ENCODE data around the gene TBC1D22A.
"Not testable (repeated sequence)": the region's sequence is repeated elsewhere in the genome, so short reads cannot be mapped to it uniquely, and the experiment has no call there.

TBC1D22A gene

DNA sequence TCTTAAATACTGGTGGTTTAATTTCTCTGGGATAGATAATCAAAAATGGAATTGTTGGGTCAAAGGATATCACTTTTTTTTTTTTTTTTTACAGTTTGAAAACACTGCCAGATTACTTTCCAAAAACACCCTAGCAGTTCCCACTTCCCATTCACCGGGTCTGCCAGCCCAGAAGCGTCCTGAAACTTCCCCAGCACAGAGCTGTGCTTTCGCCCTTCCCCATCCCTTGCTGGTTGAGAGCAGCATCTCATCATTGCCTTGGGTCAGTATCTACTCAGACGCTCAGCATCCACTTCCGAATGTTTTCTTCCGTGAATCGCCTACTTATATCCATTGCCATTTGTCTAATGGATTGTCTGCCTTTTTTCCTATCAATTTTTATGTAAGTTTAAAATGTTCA is 29.9 kb upstream of the TBC1D22A start:
- ATAC-seq, result no peak
- Mint-ChIP-seq H3K4me1 (peaks cover 70% of the 10 kb centered on the region), H3K4me3 (no peak overlapping the region), H3K36me3 (ENCODE audit: low read depth) (peaks cover 16% of the 10 kb centered on the region), H3K27ac (peak overlapping the region; percentile 64), H3K9me3 (no peaks in the 10 kb centered on the region), H3K27me3 (no peaks in the 10 kb centered on the region)
- DNase-seq, result no peak

DNA sequence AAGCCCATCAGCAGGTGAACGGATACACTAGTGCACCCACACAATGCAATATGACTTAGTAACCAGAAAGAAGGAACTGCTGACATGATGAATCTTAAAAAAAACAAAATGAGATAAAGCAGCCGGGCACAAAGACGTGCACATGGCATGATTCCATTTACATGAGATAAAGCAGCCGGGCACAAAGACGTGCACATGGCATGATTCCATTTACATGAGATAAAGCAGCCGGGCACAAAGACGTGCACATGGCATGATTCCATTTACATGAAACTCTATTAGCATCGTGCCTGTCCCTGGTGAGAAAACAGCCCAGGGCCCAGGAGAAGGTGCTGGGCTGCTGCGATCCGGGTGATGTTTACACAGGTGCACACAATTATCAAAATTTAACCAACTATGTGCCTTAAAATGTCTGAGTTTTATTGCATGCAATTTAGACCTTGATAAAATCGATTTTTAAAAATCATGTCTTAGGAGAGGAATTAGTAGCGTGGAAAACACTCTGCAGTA is 28.2 kb upstream of the TBC1D22A start:
- peaks cover 68% of the 10 kb centered on the region for H3K4me1 Mint-ChIP-seq
- H3K27me3 Mint-ChIP-seq, H3K9me3 Mint-ChIP-seq, DNase-seq, ATAC-seq: not testable (repeated sequence)
- H3K36me3 Mint-ChIP-seq (ENCODE audit: low read depth), result peaks cover 16% of the 10 kb centered on the region
- peak overlapping the region; percentile 98 for H3K4me3 Mint-ChIP-seq
- peak overlapping the region; percentile 98 for H3K27ac Mint-ChIP-seq

DNA sequence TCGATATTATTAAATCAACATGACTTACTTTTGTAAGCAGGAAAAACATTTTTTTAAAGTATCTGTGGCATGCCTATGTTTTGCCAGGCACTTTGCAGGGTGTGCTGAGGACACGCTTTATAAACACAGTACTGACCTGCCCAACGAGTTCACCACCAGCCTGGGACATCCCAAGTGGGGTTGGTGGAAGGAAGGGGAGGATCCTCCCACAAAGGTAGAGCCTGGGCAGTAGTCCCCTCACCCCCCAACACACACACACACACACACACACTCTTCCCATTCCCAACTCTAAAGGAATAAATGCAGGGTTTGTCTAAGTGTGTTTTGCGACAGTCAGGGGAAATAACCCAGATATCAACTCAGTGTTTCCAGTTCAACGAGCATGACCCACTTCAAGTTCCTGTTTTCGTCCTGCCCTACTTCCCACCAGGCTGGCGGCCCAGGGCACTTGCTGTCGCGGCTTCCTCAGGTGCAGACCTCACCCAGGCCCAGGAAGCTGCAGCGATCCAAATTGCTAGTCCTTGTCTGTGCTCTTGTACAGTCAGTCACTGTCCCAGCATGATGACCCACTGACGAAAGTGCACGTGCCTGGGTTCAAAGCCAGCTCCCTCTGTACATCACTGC is 27.5 kb upstream of the TBC1D22A start:
- Mint-ChIP-seq H3K4me3 (peak overlapping the region; percentile 98), H3K27me3 (no peaks in the 10 kb centered on the region), H3K27ac (peak overlapping the region; percentile 98), H3K4me1 (peaks cover 68% of the 10 kb centered on the region), H3K9me3 (no peaks in the 10 kb centered on the region), H3K36me3 (ENCODE audit: low read depth) (peaks cover 13% of the 10 kb centered on the region)
- ATAC-seq (peak; percentile 8), DNase-seq (peak; percentile 65)

DNA sequence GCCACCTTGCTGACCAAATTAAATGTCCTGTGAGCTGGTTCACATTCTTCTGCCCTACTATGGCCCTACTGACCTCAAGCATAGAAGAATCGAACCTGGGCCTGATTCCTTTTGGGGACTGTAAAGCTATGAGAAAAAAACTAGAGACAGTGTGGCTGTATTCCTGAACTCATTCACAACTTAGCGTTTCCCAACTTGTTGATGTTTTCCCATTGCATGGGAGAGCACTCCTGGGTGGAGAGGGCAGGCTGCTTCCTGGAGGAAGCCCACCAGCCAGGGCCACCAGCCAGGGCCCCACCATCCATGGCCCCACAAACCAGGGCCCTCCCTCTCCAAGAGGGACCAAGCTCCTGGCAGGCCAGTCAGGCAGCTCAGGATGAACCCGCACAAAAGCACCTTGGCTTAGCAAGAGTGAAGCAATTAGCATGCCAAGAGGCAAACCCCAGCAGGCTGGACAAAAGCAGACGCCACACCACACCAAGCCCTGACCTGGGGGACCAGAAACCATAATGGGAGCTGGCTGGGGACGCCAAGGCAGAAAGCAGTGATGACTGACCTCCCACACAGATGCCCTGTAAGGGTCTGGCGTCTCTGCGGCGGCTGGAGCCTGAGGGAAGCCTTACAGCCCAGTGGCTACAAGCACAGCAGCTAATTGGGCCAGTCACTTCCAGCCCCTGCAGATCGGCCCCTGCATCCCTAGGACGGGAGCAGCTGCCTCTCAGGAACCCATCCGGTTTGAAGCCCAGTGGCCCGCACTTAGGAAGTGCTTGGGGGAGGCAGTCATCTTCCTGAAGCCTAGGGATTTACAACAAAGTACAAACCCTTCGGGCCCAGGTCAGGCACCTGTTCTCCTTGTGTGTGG is 26.5 kb upstream of the TBC1D22A start:
- Mint-ChIP-seq H3K27ac (peak overlapping the region; percentile 98), H3K27me3 (no peaks in the 10 kb centered on the region), H3K4me3 (peak overlapping the region; percentile 98), H3K4me1 (peaks cover 63% of the 10 kb centered on the region), H3K36me3 (ENCODE audit: low read depth) (peaks cover 9% of the 10 kb centered on the region), H3K9me3 (no peaks in the 10 kb centered on the region)
- DNase-seq (no peak), ATAC-seq (no peak)

DNA sequence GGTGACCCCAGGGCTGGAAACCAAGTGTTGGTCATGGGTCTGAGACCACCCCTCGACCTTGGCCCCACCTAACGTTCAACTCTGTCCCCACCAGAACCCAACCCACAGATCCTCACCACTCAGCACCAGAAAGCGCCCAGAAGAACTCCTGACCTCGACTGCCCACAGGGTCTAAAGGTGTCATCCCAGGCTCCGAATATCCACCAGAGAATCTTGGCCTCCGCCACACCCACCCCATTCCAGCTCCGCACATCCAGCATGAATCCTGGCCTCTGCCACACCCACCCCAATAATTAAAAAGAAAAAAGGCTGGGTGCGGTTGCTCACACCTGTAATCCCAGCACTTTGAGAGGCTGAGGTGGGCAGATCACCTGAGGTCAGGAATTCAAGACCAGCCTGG is 25.7 kb upstream of the TBC1D22A start:
- DNase-seq (no peak), ATAC-seq (no peak)
- H3K27ac Mint-ChIP-seq, result peak overlapping the region; percentile 98
- H3K4me1 Mint-ChIP-seq, result peaks cover 56% of the 10 kb centered on the region
- H3K36me3 Mint-ChIP-seq (ENCODE audit: low read depth), result peaks cover 7% of the 10 kb centered on the region
- peak overlapping the region; percentile 98 for H3K4me3 Mint-ChIP-seq
- H3K27me3 Mint-ChIP-seq, result no peaks in the 10 kb centered on the region
- no peaks in the 10 kb centered on the region for H3K9me3 Mint-ChIP-seq

DNA sequence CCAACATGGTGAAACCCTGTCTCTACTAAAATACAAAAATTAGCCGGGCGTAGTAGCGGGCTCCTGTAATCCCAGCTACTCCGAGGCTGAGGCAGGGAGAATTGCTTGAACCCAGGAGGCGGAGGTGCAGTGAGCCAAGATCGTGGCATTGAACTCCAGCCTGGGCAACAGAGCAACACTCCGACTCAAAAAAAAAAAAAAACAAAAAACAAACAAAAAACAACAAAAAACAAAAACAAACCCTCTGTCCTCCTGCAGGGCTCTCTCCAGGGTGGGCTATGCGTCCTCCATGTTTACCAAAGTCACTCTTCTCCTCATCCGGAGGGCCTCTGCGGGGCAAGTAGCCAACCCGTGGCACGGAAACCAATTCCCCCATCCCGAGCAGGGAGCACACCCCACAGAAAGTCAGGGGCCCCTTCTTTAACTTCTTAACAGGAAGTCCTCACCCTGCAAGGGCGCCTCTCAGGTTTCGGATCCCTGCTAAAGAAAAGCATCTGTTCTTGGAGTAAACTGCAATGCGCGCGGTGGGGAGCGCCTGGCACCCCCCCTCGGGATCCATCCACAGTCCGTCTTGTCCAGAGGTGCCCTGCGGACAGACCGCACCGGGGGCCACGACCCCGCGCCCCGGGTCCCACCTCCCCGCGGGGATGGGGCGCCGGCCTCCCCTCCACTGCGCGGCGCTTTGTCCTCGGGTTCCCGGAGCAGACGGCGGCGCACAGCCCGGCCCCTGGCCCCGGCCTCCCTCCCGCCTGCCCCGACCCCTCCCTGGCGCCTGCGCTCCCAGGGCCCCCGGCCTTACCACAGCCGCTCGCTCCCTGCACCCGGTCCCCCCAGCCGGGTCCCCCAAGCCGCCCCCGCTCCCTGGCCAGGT is 25.1 kb upstream of the TBC1D22A start:
- ATAC-seq (peak; percentile 25), DNase-seq (peak; percentile 58)
- H3K27ac Mint-ChIP-seq, result peak overlapping the region; percentile 98
- H3K4me3 Mint-ChIP-seq, result peak overlapping the region; percentile 98
- H3K36me3 Mint-ChIP-seq (ENCODE audit: low read depth), result peaks cover 4% of the 10 kb centered on the region
- no peaks in the 10 kb centered on the region for H3K9me3 Mint-ChIP-seq
- H3K27me3 Mint-ChIP-seq, result no peaks in the 10 kb centered on the region
- peaks cover 51% of the 10 kb centered on the region for H3K4me1 Mint-ChIP-seq

DNA sequence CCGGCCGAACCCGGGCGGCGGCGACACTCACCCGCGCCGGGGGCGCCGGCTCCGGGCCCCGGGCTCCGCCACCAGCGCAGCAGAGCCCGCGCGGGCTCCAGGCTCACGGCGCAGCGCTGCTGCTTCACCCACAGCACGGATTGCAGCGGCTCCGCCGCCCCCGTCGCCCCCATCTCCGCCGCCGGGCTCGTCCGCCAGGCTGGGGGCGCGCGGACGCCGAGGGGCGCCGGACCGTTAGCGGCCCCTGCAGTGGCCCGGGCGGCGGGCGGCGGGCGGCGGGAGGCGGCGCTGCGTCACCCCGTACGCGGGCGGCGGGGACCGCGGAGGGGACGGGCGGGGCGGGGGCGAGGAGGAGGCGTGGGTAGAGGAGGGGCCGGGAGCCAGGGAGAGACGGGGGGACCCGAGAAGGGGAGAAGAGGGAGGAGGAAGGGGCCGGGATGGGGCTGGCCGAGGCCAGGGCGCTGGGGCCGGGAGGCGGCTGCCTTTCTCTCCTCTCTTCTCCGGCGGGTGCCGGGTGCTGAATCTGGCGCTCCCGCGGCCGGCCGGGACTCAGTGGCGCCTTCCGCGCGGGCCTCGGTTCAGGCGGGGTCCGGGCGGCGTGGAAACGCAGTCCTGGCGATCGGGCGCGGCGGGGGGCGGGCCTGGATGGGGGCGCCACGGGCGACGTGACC is 24.3 kb upstream of the TBC1D22A start, which contains the start of gene CERK:
CERK (minus strand) TSS at position 277 of the 671 bp plus-strand sequence; CDS start at position 173, 104 bp downstream.
- ATAC-seq, result peak; percentile 13
- peak within 1 kb of the TSS; percentile 98 for H3K27ac Mint-ChIP-seq

DNA sequence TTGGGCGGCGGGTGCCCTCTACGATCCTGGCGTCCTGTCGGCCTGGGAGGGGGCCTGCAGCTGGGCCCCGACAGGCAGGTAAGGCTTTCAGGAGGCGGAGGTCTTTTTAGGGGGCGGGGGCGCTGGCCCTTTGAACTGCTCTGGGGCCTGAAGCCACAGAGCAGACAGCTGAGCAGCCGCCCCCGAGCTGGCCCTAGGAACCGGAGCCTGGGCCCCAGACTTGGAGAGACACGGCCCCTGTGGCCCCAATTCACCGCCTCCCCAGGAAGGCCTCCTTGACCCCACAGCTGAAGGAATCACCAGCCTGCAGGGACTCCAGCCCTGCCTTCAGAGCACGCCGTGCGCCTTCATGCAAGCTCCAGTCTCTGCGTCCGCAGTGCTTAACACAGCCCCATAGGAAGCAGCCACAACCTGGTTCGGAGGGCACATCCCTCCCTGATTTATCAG is 23.8 kb upstream of the TBC1D22A start:
- Mint-ChIP-seq H3K27me3 (no peaks in the 10 kb centered on the region), H3K4me3 (peak overlapping the region; percentile 82), H3K4me1 (peaks cover 43% of the 10 kb centered on the region), H3K9me3 (no peaks in the 10 kb centered on the region), H3K27ac (peak overlapping the region; percentile 75), H3K36me3 (ENCODE audit: low read depth) (peaks cover 4% of the 10 kb centered on the region)
- ATAC-seq (peak; percentile 8), DNase-seq (no peak)

More for the DNA sequence above, 24.3 kb upstream of the TBC1D22A start, which contains the start of gene CERK:
- DNase-seq, result peak; percentile 61
- Mint-ChIP-seq H3K9me3 (no peaks in the 10 kb centered on the region), H3K4me3 (peak within 1 kb of the TSS; percentile 98), H3K27me3 (no peaks in the 10 kb centered on the region), H3K36me3 (ENCODE audit: low read depth) (peaks cover 4% of the 10 kb centered on the region), H3K4me1 (peaks cover 45% of the 10 kb centered on the region)

DNA sequence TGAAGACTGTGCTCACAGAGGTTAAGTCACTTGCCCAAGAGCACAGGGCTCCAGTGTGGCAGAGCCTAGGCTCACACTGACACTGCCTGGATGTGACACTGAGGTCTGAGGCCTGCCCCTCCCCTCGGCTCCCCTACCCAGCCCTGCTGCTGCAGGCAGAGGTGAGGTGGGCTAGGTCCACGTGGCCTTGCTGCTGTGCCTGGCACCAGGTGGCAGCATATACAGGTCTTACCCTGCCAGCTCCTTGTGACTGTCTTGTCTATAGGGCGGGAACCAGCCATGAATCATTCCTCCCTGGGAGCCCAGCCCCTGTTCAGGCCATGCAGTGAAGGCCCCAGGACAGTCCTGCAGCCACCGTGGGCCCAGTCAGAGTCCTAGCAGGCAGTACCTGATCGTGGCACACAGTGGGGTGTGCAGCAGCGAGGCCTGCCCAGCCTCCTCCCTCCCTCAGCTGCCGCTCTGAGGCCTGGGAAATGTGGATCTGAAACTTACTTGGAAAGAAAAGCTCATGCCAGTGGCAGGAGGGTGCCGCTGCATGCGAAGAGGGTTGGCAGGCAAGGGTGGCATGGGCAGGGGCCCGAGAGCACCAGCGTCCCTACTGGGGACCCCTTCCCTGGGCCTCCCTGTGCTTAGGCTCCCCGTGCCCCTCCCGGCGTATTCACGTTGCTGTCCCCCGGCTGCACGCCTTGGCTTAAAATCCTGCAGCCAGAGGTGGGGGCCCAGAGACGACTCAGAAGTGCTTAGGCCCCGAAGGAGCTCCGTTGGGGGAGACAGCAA is 23.2 kb upstream of the TBC1D22A start:
- Mint-ChIP-seq H3K27ac (peak overlapping the region; percentile 75), H3K36me3 (ENCODE audit: low read depth) (peaks cover 4% of the 10 kb centered on the region), H3K4me3 (peak overlapping the region; percentile 82), H3K9me3 (no peaks in the 10 kb centered on the region), H3K4me1 (peaks cover 39% of the 10 kb centered on the region), H3K27me3 (no peaks in the 10 kb centered on the region)
- peak; percentile 80 for ATAC-seq
- peak; percentile 69 for DNase-seq

DNA sequence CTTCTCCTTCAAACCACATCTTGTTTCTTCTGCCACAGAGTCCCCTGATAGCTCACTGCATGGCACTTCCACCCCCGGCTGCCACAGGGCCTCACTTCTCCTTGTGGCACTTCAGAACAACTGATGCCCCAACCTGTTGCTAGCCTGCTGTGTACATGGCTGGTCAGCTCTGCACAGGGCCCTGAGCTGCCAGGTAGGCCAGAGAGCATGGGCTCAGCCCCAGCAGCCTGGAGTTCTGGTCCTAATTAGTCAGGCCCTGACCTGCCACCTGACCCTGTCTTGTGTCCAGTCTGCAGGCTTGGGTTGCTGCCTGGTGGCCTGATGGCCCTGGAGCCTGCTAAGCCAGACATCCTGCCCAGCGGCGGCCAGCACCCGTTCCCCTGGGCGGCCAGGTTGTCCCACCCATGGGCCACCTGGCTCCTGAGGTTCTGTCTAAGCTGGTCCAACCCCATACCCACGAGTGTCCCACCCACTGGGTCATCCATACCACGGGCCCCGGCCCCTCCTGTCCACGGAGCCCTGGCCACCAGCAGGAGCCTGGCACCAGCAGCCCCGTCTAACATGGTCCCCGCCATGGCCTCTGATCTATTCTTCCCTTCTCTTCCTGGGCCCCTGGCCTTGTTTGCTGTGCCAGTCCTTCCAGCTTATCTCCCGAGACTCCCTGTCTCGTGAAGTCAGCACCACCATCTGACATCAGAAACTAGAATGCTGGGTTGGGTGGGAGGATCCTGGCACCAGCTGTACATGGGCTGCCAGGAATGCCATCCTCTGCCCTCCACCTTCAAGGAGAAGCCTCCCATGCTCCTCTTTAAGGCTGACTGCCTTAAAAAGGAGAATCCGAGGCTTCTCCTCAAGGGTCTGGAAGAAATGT is 21.3 kb upstream of the TBC1D22A start:
- ATAC-seq, result no peak
- H3K27ac Mint-ChIP-seq, result no peak overlapping the region
- peaks cover 2% of the 10 kb centered on the region for H3K36me3 Mint-ChIP-seq (ENCODE audit: low read depth)
- no peaks in the 10 kb centered on the region for H3K27me3 Mint-ChIP-seq
- peaks cover 21% of the 10 kb centered on the region for H3K4me1 Mint-ChIP-seq
- no peak for DNase-seq
- H3K4me3 Mint-ChIP-seq, result no peak overlapping the region
- no peaks in the 10 kb centered on the region for H3K9me3 Mint-ChIP-seq

DNA sequence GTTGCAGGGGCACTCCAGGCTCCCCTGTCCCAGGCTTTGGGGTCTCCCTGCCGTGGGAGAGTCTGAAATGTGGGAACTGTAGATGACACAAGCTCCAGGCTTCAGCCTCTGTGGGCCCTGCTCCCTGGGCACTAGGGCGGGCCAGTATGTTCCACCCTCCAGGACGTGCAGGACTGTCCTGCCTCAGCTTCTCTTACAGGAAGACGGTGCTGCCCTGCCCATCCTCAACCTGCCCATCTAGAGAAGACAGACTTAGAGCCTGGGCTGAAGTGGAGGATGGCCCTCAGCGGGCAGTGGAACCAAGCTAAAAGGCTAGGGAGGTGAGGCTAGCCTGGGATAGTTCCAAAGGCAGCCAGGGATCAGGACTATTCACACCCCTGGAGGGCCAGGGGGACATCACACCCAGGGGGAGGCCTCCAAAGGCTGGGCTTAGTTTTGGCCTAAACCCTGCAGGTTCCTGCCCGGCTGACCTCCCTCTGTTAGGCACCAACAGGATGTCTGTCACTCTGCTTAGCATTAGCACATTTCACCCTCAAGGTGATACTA is 20.4 kb upstream of the TBC1D22A start:
- ATAC-seq (no peak), DNase-seq (no peak)
- peaks cover 13% of the 10 kb centered on the region for H3K4me1 Mint-ChIP-seq
- no peaks in the 10 kb centered on the region for H3K27me3 Mint-ChIP-seq
- no peaks in the 10 kb centered on the region for H3K9me3 Mint-ChIP-seq
- H3K36me3 Mint-ChIP-seq (ENCODE audit: low read depth), result peaks cover 2% of the 10 kb centered on the region
- H3K27ac Mint-ChIP-seq, result no peak overlapping the region
- no peak overlapping the region for H3K4me3 Mint-ChIP-seq

DNA sequence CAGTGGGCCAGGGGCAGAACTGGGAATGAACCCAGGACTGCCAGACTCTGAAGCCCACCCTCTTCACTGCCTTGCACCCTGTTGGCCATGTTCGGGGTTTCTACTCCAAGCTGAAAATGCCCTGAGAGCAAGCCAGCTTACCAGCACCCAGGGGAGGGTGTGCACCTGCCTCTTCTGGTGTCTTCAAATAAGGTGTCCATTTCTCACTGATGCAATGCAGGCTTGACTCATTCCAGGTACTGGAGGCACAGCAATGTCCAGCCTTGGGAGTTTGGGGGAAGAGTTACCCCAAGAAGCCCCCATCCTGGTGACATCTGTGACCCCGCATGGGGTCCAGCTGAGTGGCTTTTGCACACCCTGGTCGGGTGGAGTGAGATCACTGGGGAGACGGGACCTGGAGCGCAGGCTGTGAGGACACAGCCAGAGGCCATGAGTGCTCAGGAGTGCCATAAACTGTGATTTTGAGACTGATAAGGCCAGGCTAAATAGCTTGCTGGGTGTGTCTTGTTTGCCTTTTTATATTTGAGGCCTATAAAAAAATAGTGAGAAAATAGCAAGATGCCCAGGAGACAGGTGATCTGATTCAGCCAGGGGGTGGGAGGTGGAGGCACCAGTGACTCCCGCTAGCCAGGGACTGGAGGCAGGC is 19.8 kb upstream of the TBC1D22A start:
- peaks cover 9% of the 10 kb centered on the region for H3K4me1 Mint-ChIP-seq
- DNase-seq (no peak), ATAC-seq (no peak)
- no peaks in the 10 kb centered on the region for H3K9me3 Mint-ChIP-seq
- H3K27ac Mint-ChIP-seq, result no peak overlapping the region
- H3K36me3 Mint-ChIP-seq (ENCODE audit: low read depth), result no peaks in the 10 kb centered on the region
- H3K4me3 Mint-ChIP-seq, result no peak overlapping the region
- no peaks in the 10 kb centered on the region for H3K27me3 Mint-ChIP-seq
